Measurements from ENCODE around the gene CDK6. TPM values are rescaled to one million over a fixed set of nuclear protein-coding genes. Genes with fewer than 3 reads are reported as not detected.

CDK6 gene
- total RNA-seq, 1 donor from 2014 or later: 7.3 TPM

GRCh38 chr7:92560602-92561001, 275.8 kb downstream of the CDK6 start:
- peaks cover 22 to 26% of the 10 kb centered on the region in 2 donors for H3K36me3 ChIP-seq

GRCh38 chr7:92557808-92558362, 278.5 kb downstream of the CDK6 start:
- no peaks in the 10 kb centered on the region for H3K27me3 ChIP-seq
- no peak for TF ChIP-seq CTCF (IDR thresholded peaks at IDR 0.05)

More at GRCh38 chr7:92560602-92561001, 275.8 kb downstream of the CDK6 start:
- H3K9me3 ChIP-seq: no peaks in the 10 kb centered on the region
- H3K4me3 ChIP-seq: no peak overlapping the region
- intact Hi-C loops (cut with DNase I): no loop called here
- no peak for TF ChIP-seq CTCF (IDR thresholded peaks at IDR 0.05)
- no peak for DNase-seq (ENCODE audit: low spot score in 2 of 2)
- peaks cover 0 to 2% of the 10 kb centered on the region in 2 donors for H3K4me1 ChIP-seq
- H3K27me3 ChIP-seq: no peaks in the 10 kb centered on the region
- peak overlapping the region in 1 of 2 donors; percentile 10 for H3K27ac ChIP-seq

GRCh38 chr7:92557249-92557648, 279.1 kb downstream of the CDK6 start:
- H3K27me3 ChIP-seq: no peaks in the 10 kb centered on the region
- H3K4me3 ChIP-seq: no peak overlapping the region
- no peak for DNase-seq (ENCODE audit: low spot score in 2 of 2)
- H3K27ac ChIP-seq: no peak overlapping the region
- peaks cover 8% of the 10 kb centered on the region in 2 donors for H3K36me3 ChIP-seq
- no peaks in the 10 kb centered on the region for H3K9me3 ChIP-seq
- TF ChIP-seq CTCF (IDR thresholded peaks at IDR 0.05): no peak
- intact Hi-C loops (cut with DNase I): no loop called here
- peaks cover 0 to 2% of the 10 kb centered on the region in 2 donors for H3K4me1 ChIP-seq

More at GRCh38 chr7:92557808-92558362, 278.5 kb downstream of the CDK6 start:
- intact Hi-C loops (cut with DNase I): no loop called here
- Histone ChIP-seq H3K4me1 (peaks cover 0 to 2% of the 10 kb centered on the region in 2 donors), H3K27ac (no peak overlapping the region), H3K36me3 (peaks cover 12 to 13% of the 10 kb centered on the region in 2 donors), H3K4me3 (no peak overlapping the region), H3K9me3 (no peaks in the 10 kb centered on the region)
- no peak for DNase-seq (ENCODE audit: low spot score in 2 of 2)

Other genes with a start within 250 kb of the CDK6 start
- 0.64 TPM for gene FAM133B, start 246.2 kb downstream of the CDK6 start, total RNA-seq

All from ascending aorta (tissue), 2 donors.